WTC11 (cell line): ENCODE results near the gene USP7. TPM values are rescaled to one million over a fixed set of nuclear protein-coding genes. Genes with fewer than 3 reads are reported as not detected.
"Not testable (repeated sequence)": the region's sequence is repeated elsewhere in the genome, so short reads cannot be mapped to it uniquely, and the experiment has no call there.

ENCODE experiments used
- ATAC-seq: fragments of 200-7000 bp; cut with Tn5 transposase; 2 replicates; pipeline ENCODE4 v1.10.0; 2021; ENCODE audit warnings: mild to moderate bottlenecking, moderate library complexity
- CTCF ChIA-PET: fragments of 300-600 bp; sonication (Branson Sonifier 250); formaldehyde crosslinking; loops from one replicate; lab custom pipeline; 2021; ENCODE audit warnings: antibody characterized with exemption; lab: Charles Lee
- POLR2A ChIA-PET: fragments of 350-600 bp; sonication (Branson Sonifier 250); formaldehyde crosslinking; loops from one replicate; lab custom pipeline; 2021; ENCODE audit warnings: antibody characterized with exemption; lab: Charles Lee
- DNase-seq: peaks from one replicate; pipeline ENCODE4 v3.0.0; 2021; ENCODE audit warnings: low spot score
- H3K27ac Mint-ChIP-seq: 2 replicates; pipeline ENCODE4 v1.8.0; 2021; ENCODE audit warnings: mixed read lengths
- H3K27me3 Mint-ChIP-seq: 2 replicates; pipeline ENCODE4 v1.8.0; 2021; ENCODE audit warnings: low read depth, mild to moderate bottlenecking, moderate library complexity, mixed read lengths
- H3K36me3 Mint-ChIP-seq: 2 replicates; pipeline ENCODE4 v1.8.0; 2021; ENCODE audit warnings: mixed read lengths
- H3K4me1 Mint-ChIP-seq: 2 replicates; pipeline ENCODE4 v1.8.0; 2022; ENCODE audit warnings: mixed read lengths
- H3K4me3 Mint-ChIP-seq: 2 replicates; pipeline ENCODE4 v1.8.0; 2021; ENCODE audit warnings: mild to moderate bottlenecking, moderate library complexity, mixed read lengths
- H3K9me3 Mint-ChIP-seq: 2 replicates; pipeline ENCODE4 v1.8.0; 2021; ENCODE audit warnings: mixed read lengths
- FOXP4 ChIP-seq: sonication (generic); formaldehyde crosslinking; IDR thresholded peaks from 2 replicates; pipeline ENCODE4 v1.8.0; 2022; ENCODE audit warnings: mild to moderate bottlenecking, missing genetic modification reagents
- JUN ChIP-seq: sonication (generic); formaldehyde crosslinking; IDR thresholded peaks from 2 replicates; pipeline ENCODE4 v1.8.0; 2023; ENCODE audit warnings: mild to moderate bottlenecking, missing genetic modification reagents
- MAX ChIP-seq: sonication (generic); formaldehyde crosslinking; IDR thresholded peaks from 2 replicates; pipeline ENCODE4 v1.8.0; 2022; ENCODE audit warnings: mild to moderate bottlenecking, missing genetic modification reagents
- NR3C1 ChIP-seq: sonication (generic); formaldehyde crosslinking; conservative IDR thresholded peaks from 2 replicates; pipeline ENCODE4 v1.8.1; 2023; ENCODE audit warnings: low read depth, mild to moderate bottlenecking, missing genetic modification reagents
- RELA ChIP-seq: sonication (generic); formaldehyde crosslinking; IDR thresholded peaks from 2 replicates; pipeline ENCODE4 v1.8.1; 2022; ENCODE audit warnings: missing genetic modification reagents, mild to moderate bottlenecking, borderline replicate concordance
- SOX15 ChIP-seq: fragments of 250-450 bp; sonication (Bioruptor Pico); IDR thresholded peaks from 2 replicates; pipeline ENCODE4 v1.9.0; 2021; ENCODE audit warnings: mild to moderate bottlenecking
- USF1 ChIP-seq: sonication (generic); formaldehyde crosslinking; IDR thresholded peaks from 2 replicates; pipeline ENCODE4 v1.8.0; 2022; ENCODE audit warnings: mild to moderate bottlenecking, missing genetic modification reagents
- ZNF121 ChIP-seq: sonication (generic); formaldehyde crosslinking; IDR thresholded peaks from 2 replicates; pipeline ENCODE4 v1.8.0; 2023; ENCODE audit warnings: missing genetic modification reagents
- ZNF138 ChIP-seq: sonication (generic); formaldehyde crosslinking; conservative IDR thresholded peaks from 2 replicates; pipeline ENCODE4 v1.8.1; 2022; ENCODE audit warnings: mild to moderate bottlenecking, moderate library complexity, missing genetic modification reagents
- ZNF317 ChIP-seq: sonication (generic); formaldehyde crosslinking; IDR thresholded peaks from 2 replicates; pipeline ENCODE4 v1.8.1; 2023; ENCODE audit warnings: low read depth, mild to moderate bottlenecking, moderate library complexity, missing genetic modification reagents, borderline replicate concordance
- ZNF396 ChIP-seq: fragments of 250-450 bp; sonication (Bioruptor Pico); IDR thresholded peaks from 2 replicates; pipeline ENCODE4 v1.8.0; 2021; ENCODE audit warnings: mild to moderate bottlenecking, moderate library complexity, borderline replicate concordance
- ZNF423 ChIP-seq: fragments of 250-450 bp; sonication (Bioruptor Pico); IDR thresholded peaks from 2 replicates; pipeline ENCODE4 v2.1.2; 2022; ENCODE audit warnings: mild to moderate bottlenecking, moderate library complexity
- ZNF532 ChIP-seq: fragments of 250-450 bp; sonication (Bioruptor Pico); IDR thresholded peaks from 2 replicates; pipeline ENCODE4 v1.9.0; 2021; ENCODE audit warnings: mild to moderate bottlenecking, borderline replicate concordance
- total RNA-seq: library from RNA; stranded (reverse); gene quantifications from 3 replicates; pipeline ENCODE4 v1.2.3, GENCODE V29; 2021
- TF ChIP-seq, protein P1 (sequence below): sonication (generic); formaldehyde crosslinking; IDR thresholded peaks from 2 replicates; pipeline ENCODE4 v1.8.1; 2023; ENCODE audit warnings: mild to moderate bottlenecking, missing genetic modification reagents, moderate library complexity
- TF ChIP-seq, protein P2 (sequence below): sonication (generic); formaldehyde crosslinking; IDR thresholded peaks from 2 replicates; pipeline ENCODE4 v1.8.1; 2023; ENCODE audit warnings: mild to moderate bottlenecking, moderate library complexity, missing genetic modification reagents

The USP7 gene
- total RNA-seq, 1 experiment from 2014 or later: 211 TPM

DNA sequence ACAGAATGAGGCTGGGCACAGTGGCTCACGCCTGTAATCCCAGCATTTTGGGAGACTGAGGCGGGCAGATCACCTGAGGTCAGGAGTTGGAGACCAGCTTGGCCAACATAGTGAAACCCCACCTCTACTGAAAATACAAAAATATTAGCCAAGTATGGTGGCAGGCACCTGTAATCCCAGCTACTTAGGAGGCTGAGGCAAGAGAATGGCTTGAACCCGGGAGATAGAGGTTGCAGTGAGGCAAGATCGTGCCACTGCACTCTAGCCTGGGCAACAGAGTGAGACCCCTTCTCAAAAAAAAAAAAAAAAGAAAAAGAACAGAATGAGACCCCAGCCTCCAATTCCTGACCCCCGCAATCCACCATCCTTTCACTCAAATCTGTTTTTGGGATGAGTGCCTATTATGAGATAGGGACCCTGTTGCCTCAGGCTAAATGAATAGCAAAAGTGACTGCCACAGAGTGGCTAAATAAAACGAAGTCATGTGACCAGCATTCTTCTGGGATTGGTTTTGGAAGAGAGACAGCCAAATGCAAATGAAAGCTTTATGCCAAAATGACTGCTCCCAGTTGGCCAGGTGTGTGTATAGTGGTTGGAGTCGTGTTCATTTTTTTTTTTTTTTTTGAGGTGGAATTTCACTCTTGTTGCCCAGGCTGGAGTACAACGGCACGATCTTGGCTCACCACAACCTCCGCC is 5.6 kb upstream of the USP7 start:
- CTCF ChIA-PET: interaction anchor here (2.1 to 3.5 kb wide), 2 partner anchors 33 to 39 kb away, joined by 12 to 34 read pairs; no protein-coding TSS in a partner anchor

DNA sequence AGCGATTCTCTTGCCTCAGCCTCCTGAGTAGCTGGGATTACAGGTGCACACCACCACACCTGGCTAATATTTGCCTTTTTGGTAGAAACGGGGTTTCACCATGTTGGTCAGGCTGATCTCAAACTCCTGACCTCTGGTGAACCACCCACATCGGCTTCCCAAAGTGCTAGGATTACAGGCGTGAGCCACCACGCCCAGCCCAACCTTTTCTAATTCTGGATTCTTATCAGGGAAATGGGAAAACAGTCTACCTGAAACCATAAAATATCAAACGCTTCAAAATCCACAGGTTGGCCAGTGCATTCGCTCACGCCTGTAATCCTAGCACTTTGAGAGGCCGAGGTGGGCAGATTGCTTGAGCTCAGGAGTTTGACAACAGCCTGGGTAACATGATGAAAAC is 4.3 kb upstream of the USP7 start:
- POLR2A ChIA-PET: interaction anchor here (0.6 to 0.7 kb wide), 3 partner anchors 13 to 402 kb away, joined by 4 to 6 read pairs (median 4); no protein-coding TSS in a partner anchor
- not testable (repeated sequence) for H3K27ac Mint-ChIP-seq, H3K9me3 Mint-ChIP-seq, H3K4me3 Mint-ChIP-seq, DNase-seq, H3K27me3 Mint-ChIP-seq, ATAC-seq, H3K36me3 Mint-ChIP-seq
- CTCF ChIA-PET: interaction anchor here (0.6 to 3.5 kb wide), 5 partner anchors 32 to 293 kb away, joined by 3 to 48 read pairs (median 12); no protein-coding TSS in a partner anchor
- H3K4me1 Mint-ChIP-seq: peaks cover 29% of the 10 kb centered on the region

More for the DNA sequence above, 5.6 kb upstream of the USP7 start:
- DNase-seq, ATAC-seq, H3K27ac Mint-ChIP-seq, H3K4me3 Mint-ChIP-seq, H3K9me3 Mint-ChIP-seq, H3K36me3 Mint-ChIP-seq, H3K27me3 Mint-ChIP-seq, POLR2A ChIA-PET: not testable (repeated sequence)
- peaks cover 29% of the 10 kb centered on the region for H3K4me1 Mint-ChIP-seq
- TF ChIP-seq USF1 (CRISPR knock-in tag): peak; percentile 50; the same call in 1 of the 2 replicates
- TF ChIP-seq, protein P1, sequence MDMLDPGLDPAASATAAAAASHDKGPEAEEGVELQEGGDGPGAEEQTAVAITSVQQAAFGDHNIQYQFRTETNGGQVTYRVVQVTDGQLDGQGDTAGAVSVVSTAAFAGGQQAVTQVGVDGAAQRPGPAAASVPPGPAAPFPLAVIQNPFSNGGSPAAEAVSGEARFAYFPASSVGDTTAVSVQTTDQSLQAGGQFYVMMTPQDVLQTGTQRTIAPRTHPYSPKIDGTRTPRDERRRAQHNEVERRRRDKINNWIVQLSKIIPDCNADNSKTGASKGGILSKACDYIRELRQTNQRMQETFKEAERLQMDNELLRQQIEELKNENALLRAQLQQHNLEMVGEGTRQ: peak; percentile 62
- TF ChIP-seq ZNF121 (CRISPR knock-in tag): peak; percentile 90

- ATAC-seq (no peak), DNase-seq (no peak)
- H3K9me3 Mint-ChIP-seq: no peaks in the 10 kb centered on the region
- ChIA-PET CTCF (interaction anchor here (0.6 to 3.5 kb wide), 9 partner anchors 11 to 292 kb away, joined by 3 to 48 read pairs (median 3); no protein-coding TSS in a partner anchor), POLR2A (interaction anchor here (0.6 to 0.7 kb wide), 5 partner anchors 14 to 1955 kb away, joined by 3 to 6 read pairs (median 4); no protein-coding TSS in a partner anchor)
- H3K27ac Mint-ChIP-seq: peak overlapping the region; percentile 95
- peak overlapping the region; percentile 51 for H3K4me3 Mint-ChIP-seq
- peaks cover 2% of the 10 kb centered on the region for H3K36me3 Mint-ChIP-seq
- peaks cover 9% of the 10 kb centered on the region for H3K27me3 Mint-ChIP-seq
- H3K4me1 Mint-ChIP-seq: peaks cover 30% of the 10 kb centered on the region
- TF ChIP-seq JUN (CRISPR knock-in tag) (no peak), RELA (CRISPR knock-in tag) (no peak), ZNF121 (CRISPR knock-in tag) (no peak)
These were observed 3.6 kb upstream of the USP7 start for GRCh38 chr16:8967132-8967821.

DNA sequence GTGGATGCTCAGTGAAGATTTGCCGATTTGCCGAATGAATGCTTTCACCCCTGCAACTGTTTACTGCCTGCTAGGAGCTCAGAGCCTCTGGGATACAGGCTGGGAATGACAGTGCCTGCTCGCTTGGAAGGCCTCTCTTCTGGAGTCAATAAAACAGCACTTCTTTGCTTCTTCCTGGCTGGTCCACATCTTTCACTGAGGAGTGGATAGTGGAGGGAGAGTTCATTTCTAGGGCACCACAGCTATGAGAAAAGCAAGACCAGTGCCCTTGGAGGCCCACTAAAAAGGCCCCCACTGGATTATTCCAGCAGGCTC is 3.1 kb upstream of the USP7 start:
- ChIA-PET POLR2A (interaction anchor here (0.7 kb wide), 2 partner anchors 80 to 1956 kb away, joined by 3 to 6 read pairs; no protein-coding TSS in a partner anchor), CTCF (interaction anchor here (0.6 to 3.5 kb wide), 9 partner anchors 10 to 209 kb away, joined by 3 to 48 read pairs (median 3); no protein-coding TSS in a partner anchor)
- Mint-ChIP-seq H3K36me3 (peaks cover 6% of the 10 kb centered on the region), H3K4me1 (peaks cover 35% of the 10 kb centered on the region), H3K9me3 (no peaks in the 10 kb centered on the region), H3K27ac (peak overlapping the region; percentile 95), H3K27me3 (peaks cover 9% of the 10 kb centered on the region), H3K4me3 (peak overlapping the region; percentile 51)
- ATAC-seq (peak; percentile 2; the same call in 1 of the 2 replicates), DNase-seq (no peak)
- TF ChIP-seq ZNF532 (CRISPR knock-in tag): no peak
- TF ChIP-seq, protein P2, sequence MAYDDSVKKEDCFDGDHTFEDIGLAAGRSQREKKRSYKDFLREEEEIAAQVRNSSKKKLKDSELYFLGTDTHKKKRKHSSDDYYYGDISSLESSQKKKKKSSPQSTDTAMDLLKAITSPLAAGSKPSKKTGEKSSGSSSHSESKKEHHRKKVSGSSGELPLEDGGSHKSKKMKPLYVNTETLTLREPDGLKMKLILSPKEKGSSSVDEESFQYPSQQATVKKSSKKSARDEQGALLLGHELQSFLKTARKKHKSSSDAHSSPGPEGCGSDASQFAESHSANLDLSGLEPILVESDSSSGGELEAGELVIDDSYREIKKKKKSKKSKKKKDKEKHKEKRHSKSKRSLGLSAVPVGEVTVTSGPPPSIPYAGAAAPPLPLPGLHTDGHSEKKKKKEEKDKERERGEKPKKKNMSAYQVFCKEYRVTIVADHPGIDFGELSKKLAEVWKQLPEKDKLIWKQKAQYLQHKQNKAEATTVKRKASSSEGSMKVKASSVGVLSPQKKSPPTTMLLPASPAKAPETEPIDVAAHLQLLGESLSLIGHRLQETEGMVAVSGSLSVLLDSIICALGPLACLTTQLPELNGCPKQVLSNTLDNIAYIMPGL (CRISPR knock-in tag): no peak
- no peak for TF ChIP-seq ZNF317 (CRISPR knock-in tag)
- TF ChIP-seq ZNF423 (CRISPR knock-in tag): no peak
- TF ChIP-seq MAX (CRISPR knock-in tag): no peak
- no peak for TF ChIP-seq ZNF138 (CRISPR knock-in tag)
- TF ChIP-seq ZNF396 (CRISPR knock-in tag): no peak
- TF ChIP-seq NR3C1 (CRISPR knock-in tag): no peak
- TF ChIP-seq SOX15 (CRISPR knock-in tag): no peak
- no peak for TF ChIP-seq FOXP4 (CRISPR knock-in tag)
